ENCODE results near the gene ZNF146. TPM values are rescaled to one million over a fixed set of nuclear protein-coding genes. Genes with fewer than 3 reads are reported as not detected.
"Not testable (repeated sequence)": the region's sequence is repeated elsewhere in the genome, so short reads cannot be mapped to it uniquely, and the experiment has no call there.

The ZNF146 gene
- polyA plus RNA-seq, 1 donor from 2014 or later: 215 TPM

GRCh38 chr19:36182612-36183244 is 32.2 kb upstream of the ZNF146 start:
- Histone ChIP-seq H4K20me1 (ENCODE audit: insufficient read depth) (no peaks in the 10 kb centered on the region), H3K36me3 (ENCODE audit: insufficient read depth, low read length) (no peaks in the 10 kb centered on the region), H3F3A (ENCODE audit: insufficient read depth, low read length, poor library complexity, severe bottlenecking) (no peaks in the 10 kb centered on the region), H3K9me2 (ENCODE audit: insufficient read depth, low read length) (no peaks in the 10 kb centered on the region), H3K27ac (ENCODE audit: low read length) (no peak overlapping the region), H2AFZ (ENCODE audit: low read depth, low read length) (no peak overlapping the region), H3K9me3 (ENCODE audit: low read length) (no peaks in the 10 kb centered on the region), H3K4me3 (ENCODE audit: low read length) (no peak overlapping the region), H3K9ac (ENCODE audit: low read length) (no peak overlapping the region), H3K4me2 (ENCODE audit: low read length) (no peak overlapping the region), H3K27me3 (ENCODE audit: insufficient read depth, low read depth, low read length) (no peaks in the 10 kb centered on the region), H3K79me2 (replicated peaks; ENCODE audit: insufficient read depth, low read length) (no peaks in the 10 kb centered on the region)
- TF ChIP-seq SMC3 (conservative IDR thresholded peaks at IDR 0.05; ENCODE audit: poor library complexity): no peak
- TF ChIP-seq POLR2AphosphoS5 (IDR thresholded peaks at IDR 0.05): no peak
- TF ChIP-seq TAF1 (IDR thresholded peaks at IDR 0.05; ENCODE audit: low read depth): no peak
- no peak for TF ChIP-seq EP300 (conservative IDR thresholded peaks at IDR 0.05; ENCODE audit: poor library complexity, severe bottlenecking)
- no peak for TF ChIP-seq REST (IDR thresholded peaks at IDR 0.05; ENCODE audit: borderline replicate concordance)
- no peak for TF ChIP-seq RAD21 (conservative IDR thresholded peaks at IDR 0.05)
- TF ChIP-seq MXI1 (conservative IDR thresholded peaks at IDR 0.05; ENCODE audit: poor library complexity, severe bottlenecking): no peak
- no peak for TF ChIP-seq CTCF (IDR thresholded peaks at IDR 0.05; ENCODE audit: poor library complexity, severe bottlenecking)
- TF ChIP-seq EZH2 (IDR thresholded peaks at IDR 0.05; ENCODE audit: borderline replicate concordance, insufficient read depth, low read length, poor library complexity, severe bottlenecking): no peak

- Histone ChIP-seq H3F3A (ENCODE audit: insufficient read depth, low read length, poor library complexity, severe bottlenecking) (no peaks in the 10 kb centered on the region), H3K9me3 (ENCODE audit: low read length) (no peaks in the 10 kb centered on the region), H3K4me3 (ENCODE audit: low read length) (no peak overlapping the region), H3K36me3 (ENCODE audit: insufficient read depth, low read length) (no peaks in the 10 kb centered on the region), H3K79me2 (replicated peaks; ENCODE audit: insufficient read depth, low read length) (no peaks in the 10 kb centered on the region), H3K9ac (ENCODE audit: low read length) (no peak overlapping the region), H3K27ac (ENCODE audit: low read length) (no peak overlapping the region), H3K4me2 (ENCODE audit: low read length) (no peak overlapping the region), H2AFZ (ENCODE audit: low read depth, low read length) (no peak overlapping the region), H3K27me3 (ENCODE audit: insufficient read depth, low read depth, low read length) (no peaks in the 10 kb centered on the region), H4K20me1 (ENCODE audit: insufficient read depth) (no peaks in the 10 kb centered on the region), H3K9me2 (ENCODE audit: insufficient read depth, low read length) (no peaks in the 10 kb centered on the region)
- TF ChIP-seq RAD21 (conservative IDR thresholded peaks at IDR 0.05): no peak
These were observed 31.7 kb upstream of the ZNF146 start for GRCh38 chr19:36183245-36183628.

GRCh38 chr19:36186722-36187121 is 28.2 kb upstream of the ZNF146 start:
- not testable (repeated sequence) for H3F3A ChIP-seq (ENCODE audit: insufficient read depth, low read length, poor library complexity, severe bottlenecking); H3K27ac ChIP-seq (ENCODE audit: low read length)

More at GRCh38 chr19:36186722-36187121, 28.2 kb upstream of the ZNF146 start:
- not testable (repeated sequence) for H4K20me1 ChIP-seq (ENCODE audit: insufficient read depth); H3K79me2 ChIP-seq (replicated peaks; ENCODE audit: insufficient read depth, low read length); H3K4me3 ChIP-seq (ENCODE audit: low read length); H3K9me3 ChIP-seq (ENCODE audit: low read length); H2AFZ ChIP-seq (ENCODE audit: low read depth, low read length); H3K36me3 ChIP-seq (ENCODE audit: insufficient read depth, low read length); H3K9ac ChIP-seq (ENCODE audit: low read length); H3K4me2 ChIP-seq (ENCODE audit: low read length); H3K27me3 ChIP-seq (ENCODE audit: insufficient read depth, low read depth, low read length); H3K9me2 ChIP-seq (ENCODE audit: insufficient read depth, low read length)
